Endodermal cell (in vitro differentiated cells): ENCODE data around the gene LTBP2. TPM values are rescaled to one million over a fixed set of nuclear protein-coding genes. Genes with fewer than 3 reads are reported as not detected.
"Not testable (repeated sequence)": the region's sequence is repeated elsewhere in the genome, so short reads cannot be mapped to it uniquely, and the experiment has no call there.

Experiments
- DNase-seq: peaks from one replicate; pipeline ENCODE4 v3.0.0-alpha.2; 2017
- H3K27ac ChIP-seq: 2 replicates; pipeline ENCODE4 v1.5.1; 2013; ENCODE audit warnings: mild to moderate bottlenecking, low read depth, low read length, moderate library complexity
- H3K27me3 ChIP-seq: 2 replicates; pipeline ENCODE4 v1.6.1; 2013; ENCODE audit warnings: mild to moderate bottlenecking, low read length, moderate library complexity; ENCODE audit not compliant: insufficient read depth, control insufficient read depth, poor library complexity, severe bottlenecking
- H3K36me3 ChIP-seq: 2 replicates; pipeline ENCODE4 v1.7.0; 2013; ENCODE audit warnings: mild to moderate bottlenecking, low read length, moderate library complexity; ENCODE audit not compliant: control insufficient read depth, insufficient read depth
- H3K4me1 ChIP-seq: one replicate; pipeline ENCODE4 v1.7.0; 2013; ENCODE audit warnings: low read length; ENCODE audit not compliant: control insufficient read depth, insufficient read depth
- H3K4me3 ChIP-seq: 2 replicates; pipeline ENCODE4 v1.5.1; 2013; ENCODE audit warnings: mild to moderate bottlenecking, low read length, moderate library complexity
- H3K9ac ChIP-seq: 2 replicates; pipeline ENCODE4 v1.6.1; 2013; ENCODE audit warnings: mild to moderate bottlenecking, low read length, moderate library complexity; ENCODE audit not compliant: poor library complexity, severe bottlenecking; ENCODE audit errors: extremely low read depth
- H3K9me3 ChIP-seq: 2 replicates; pipeline ENCODE4 v1.6.1; 2013; ENCODE audit warnings: mild to moderate bottlenecking, low read length, moderate library complexity; ENCODE audit not compliant: control insufficient read depth
- H3K27ac Mint-ChIP-seq: 2 replicates; pipeline ENCODE4 v1.8.0; 2020; ENCODE audit warnings: mixed read lengths
- H3K27me3 Mint-ChIP-seq: 2 replicates; pipeline ENCODE4 v1.8.0; 2021; ENCODE audit warnings: mild to moderate bottlenecking, mixed read lengths; ENCODE audit not compliant: insufficient read depth
- H3K36me3 Mint-ChIP-seq: 2 replicates; pipeline ENCODE4 v1.8.0; 2020; ENCODE audit warnings: low read depth, mixed read lengths
- H3K4me1 Mint-ChIP-seq: 2 replicates; pipeline ENCODE4 v1.8.0; 2020; ENCODE audit warnings: mixed read lengths
- H3K4me3 Mint-ChIP-seq: 2 replicates; pipeline ENCODE4 v1.8.0; 2020; ENCODE audit warnings: mild to moderate bottlenecking, moderate library complexity, mixed read lengths
- H3K9me3 Mint-ChIP-seq: 2 replicates; pipeline ENCODE4 v1.8.0; 2020; ENCODE audit warnings: mild to moderate bottlenecking, mixed read lengths
- WGBS, 2 experiments: methylation state at CpG; one replicate each; pipeline versions ENCODE4 v1.1.5 to v1.1.7; 2013; ENCODE audit warnings: missing lambda C conversion rate in 2 of 2, mixed read lengths in 1 of 2; ENCODE audit not compliant: insufficient coverage in 1 of 2, insufficient read length in 1 of 2; 5-methylcytosine and 5-hydroxymethylcytosine counted together
- total RNA-seq, 2 donors: library from RNA; stranded (reverse); fragmentation: NEBNext Ultra II Directional in 1 of 2; extraction: Animal tissue kit (Norgen Biotek cat#: 25700) in 1 of 2; gene quantifications; 2 replicates in 1 of 2; 3 replicates in 1 of 2; pipeline ENCODE4 v1.2.1, GENCODE V29; 2021
- TF ChIP-seq, protein P1 (sequence below): fragments of 200-600 bp; sonication (generic); conservative IDR thresholded peaks from 2 replicates; pipeline ENCODE4 v1.5.0; 2021; ENCODE audit warnings: antibody characterized with exemption, mild to moderate bottlenecking

The LTBP2 gene
- total RNA-seq, 2 donors from 2014 or later, result 1.7 to 2.9 TPM

DNA sequence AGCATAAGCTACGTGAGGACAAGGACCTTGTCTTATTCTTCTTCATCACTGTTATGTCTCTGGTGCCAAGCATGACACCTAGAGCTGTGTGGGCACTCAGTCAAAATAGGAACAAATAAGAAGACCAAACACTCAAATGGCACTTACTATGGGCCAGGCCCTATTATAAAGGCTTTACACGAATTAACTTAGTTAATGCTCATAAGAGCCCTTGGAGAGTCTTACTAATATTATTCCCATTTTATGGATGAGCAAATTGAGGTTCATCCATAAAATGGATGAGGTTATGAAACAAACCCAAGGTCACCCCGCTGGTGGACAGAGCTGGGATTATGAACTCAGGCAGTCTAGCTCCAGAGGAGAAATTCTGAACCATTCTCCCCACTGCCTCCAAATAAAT lies 70.8 kb downstream of the LTBP2 start:
- H3K4me1 Mint-ChIP-seq, result peaks cover 4% of the 10 kb centered on the region
- H3K27ac Mint-ChIP-seq, result no peak overlapping the region
- peaks cover 17% of the 10 kb centered on the region for H3K27me3 Mint-ChIP-seq
- H3K36me3 ChIP-seq, result no peaks in the 10 kb centered on the region
- no peak for DNase-seq
- H3K4me1 ChIP-seq, result no peaks in the 10 kb centered on the region
- H3K9ac ChIP-seq, result no peak overlapping the region
- no peaks in the 10 kb centered on the region for H3K36me3 Mint-ChIP-seq
- no peak overlapping the region for H3K27ac ChIP-seq
- WGBS, 2 experiments, result 87 to 100% methylated on average over 1 to 3 of the region's 3 CpGs
- no peak overlapping the region for H3K4me3 Mint-ChIP-seq
- no peaks in the 10 kb centered on the region for H3K9me3 ChIP-seq
- H3K9me3 Mint-ChIP-seq, result no peaks in the 10 kb centered on the region
- H3K4me3 ChIP-seq, result no peak overlapping the region
- no peaks in the 10 kb centered on the region for H3K27me3 ChIP-seq
- TF ChIP-seq, protein P1, sequence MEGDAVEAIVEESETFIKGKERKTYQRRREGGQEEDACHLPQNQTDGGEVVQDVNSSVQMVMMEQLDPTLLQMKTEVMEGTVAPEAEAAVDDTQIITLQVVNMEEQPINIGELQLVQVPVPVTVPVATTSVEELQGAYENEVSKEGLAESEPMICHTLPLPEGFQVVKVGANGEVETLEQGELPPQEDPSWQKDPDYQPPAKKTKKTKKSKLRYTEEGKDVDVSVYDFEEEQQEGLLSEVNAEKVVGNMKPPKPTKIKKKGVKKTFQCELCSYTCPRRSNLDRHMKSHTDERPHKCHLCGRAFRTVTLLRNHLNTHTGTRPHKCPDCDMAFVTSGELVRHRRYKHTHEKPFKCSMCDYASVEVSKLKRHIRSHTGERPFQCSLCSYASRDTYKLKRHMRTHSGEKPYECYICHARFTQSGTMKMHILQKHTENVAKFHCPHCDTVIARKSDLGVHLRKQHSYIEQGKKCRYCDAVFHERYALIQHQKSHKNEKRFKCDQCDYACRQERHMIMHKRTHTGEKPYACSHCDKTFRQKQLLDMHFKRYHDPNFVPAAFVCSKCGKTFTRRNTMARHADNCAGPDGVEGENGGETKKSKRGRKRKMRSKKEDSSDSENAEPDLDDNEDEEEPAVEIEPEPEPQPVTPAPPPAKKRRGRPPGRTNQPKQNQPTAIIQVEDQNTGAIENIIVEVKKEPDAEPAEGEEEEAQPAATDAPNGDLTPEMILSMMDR, result no peak

DNA sequence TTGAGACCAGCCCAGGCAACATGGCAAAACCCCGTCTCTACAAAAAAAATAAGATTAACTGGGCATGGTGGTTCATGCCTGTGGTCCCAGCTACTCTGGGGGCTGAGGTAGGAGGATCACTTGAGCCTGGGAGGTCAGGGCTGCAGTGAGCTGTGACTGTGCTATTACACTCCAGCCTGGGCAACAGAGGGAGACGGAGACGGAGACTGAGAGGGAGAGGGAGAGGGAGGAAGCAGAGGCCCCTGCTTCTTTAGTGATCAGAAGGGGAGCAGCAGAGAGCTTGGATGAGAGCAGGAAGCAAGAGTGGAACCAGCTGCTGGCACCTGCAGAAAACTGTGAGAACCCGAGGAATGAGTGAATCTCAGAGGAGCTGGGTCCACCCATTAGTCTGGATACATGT lies 72.5 kb downstream of the LTBP2 start:
- Histone ChIP-seq H3K4me3 (no peak overlapping the region), H3K27me3 (no peaks in the 10 kb centered on the region), H3K9me3 (no peaks in the 10 kb centered on the region), H3K4me1 (no peaks in the 10 kb centered on the region), H3K27ac (no peak overlapping the region), H3K9ac (no peak overlapping the region), H3K36me3 (no peaks in the 10 kb centered on the region)
- H3K9me3 Mint-ChIP-seq, result no peaks in the 10 kb centered on the region
- H3K36me3 Mint-ChIP-seq, result no peaks in the 10 kb centered on the region
- no peak overlapping the region for H3K4me3 Mint-ChIP-seq
- H3K27ac Mint-ChIP-seq, result no peak overlapping the region
- peaks cover 4% of the 10 kb centered on the region for H3K4me1 Mint-ChIP-seq
- TF ChIP-seq, protein P1, result no peak
- DNase-seq, result no peak
- 82% methylated on average over 3 to 4 of the region's 4 CpGs for WGBS, 2 experiments
- no peaks in the 10 kb centered on the region for H3K27me3 Mint-ChIP-seq

- Histone ChIP-seq H3K27me3 (no peaks in the 10 kb centered on the region), H3K4me1 (no peaks in the 10 kb centered on the region), H3K9ac (no peak overlapping the region), H3K27ac (no peak overlapping the region), H3K36me3 (no peaks in the 10 kb centered on the region), H3K4me3 (no peak overlapping the region), H3K9me3 (no peaks in the 10 kb centered on the region)
- Mint-ChIP-seq H3K4me3 (no peak overlapping the region), H3K4me1 (peaks cover 3% of the 10 kb centered on the region), H3K27me3 (no peaks in the 10 kb centered on the region), H3K27ac (no peak overlapping the region), H3K9me3 (no peaks in the 10 kb centered on the region), H3K36me3 (no peaks in the 10 kb centered on the region)
- no peak for DNase-seq
- WGBS, 2 experiments, result 93 to 94% methylated on average over 9 to 11 of the region's 11 CpGs
- TF ChIP-seq, protein P1, result no peak
These were observed 73.3 kb downstream of the LTBP2 start for GRCh38 chr14:74538411-74539391.

DNA sequence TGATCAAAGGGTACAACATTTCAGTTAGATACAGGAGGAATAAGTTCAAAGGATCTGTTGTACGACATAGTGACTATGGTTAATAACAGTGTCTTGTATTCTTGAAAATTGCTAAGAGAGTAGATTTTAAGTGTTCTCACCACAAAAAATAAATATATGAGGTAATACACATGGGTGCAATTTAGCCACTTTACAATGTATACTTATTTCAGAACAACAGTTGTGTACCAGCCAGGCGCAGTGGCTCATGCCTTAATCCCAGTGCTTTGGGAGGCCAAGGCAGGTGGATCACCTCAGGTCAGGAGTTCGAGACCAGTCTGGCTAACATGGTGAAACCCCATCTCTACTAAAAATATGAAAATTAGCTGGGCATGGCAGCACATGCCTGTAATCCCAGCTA lies 75.7 kb downstream of the LTBP2 start:
- 87 to 88% methylated on average over 3 of the region's 3 CpGs for WGBS, 2 experiments
- DNase-seq, H3K4me3 ChIP-seq, H3K27me3 ChIP-seq, H3K9ac ChIP-seq, H3K36me3 ChIP-seq, H3K9me3 ChIP-seq, H3K4me3 Mint-ChIP-seq, H3K27me3 Mint-ChIP-seq, H3K4me1 ChIP-seq, H3K9me3 Mint-ChIP-seq, H3K27ac ChIP-seq, H3K27ac Mint-ChIP-seq, H3K36me3 Mint-ChIP-seq, H3K4me1 Mint-ChIP-seq: not testable (repeated sequence)
